Panc1 (cell line): Measurements from ENCODE around the gene RRAGC. TPM values are rescaled to one million over a fixed set of nuclear protein-coding genes. Genes with fewer than 3 reads are reported as not detected.
"Not testable (repeated sequence)": the region's sequence is repeated elsewhere in the genome, so short reads cannot be mapped to it uniquely, and the experiment has no call there.

Source experiments
- ATAC-seq: fragments of 200-7000 bp; cut with Tn5 transposase; 2 replicates; pipeline ENCODE4 v1.9.1; 2020; ENCODE audit warnings: mild to moderate bottlenecking, moderate library complexity
- BruUV-seq: library from RNA; stranded (reverse); fragments of 400-500 nt; replicated peaks from 2 replicates; lab custom pipeline; 2021; lab: Mats Ljungman, UMichigan
- CTCF ChIA-PET: fragments of 300-600 bp; sonication (Branson Sonifier 250); formaldehyde crosslinking; loops from one replicate; lab custom pipeline; 2022; ENCODE audit warnings: antibody characterized with exemption; lab: Charles Lee
- POLR2A ChIA-PET: fragments of 300-600 bp; sonication (Branson Sonifier 250); formaldehyde crosslinking; loops from one replicate; lab custom pipeline; 2022; ENCODE audit warnings: antibody characterized with exemption; lab: Charles Lee
- DNase-seq: peaks from one replicate; pipeline ENCODE4 v3.0.0-alpha.2; 2010; ENCODE audit warnings: low read depth, low spot score
- H3K27ac ChIP-seq: 2 replicates; pipeline ENCODE4 v1.5.1; 2011; ENCODE audit warnings: mild to moderate bottlenecking, low read length, inconsistent platforms
- H3K27me3 ChIP-seq: fragments of 200-500 bp; sonication (Bioruptor generic); 2 replicates; pipeline ENCODE4 v1.6.0; 2014; ENCODE audit warnings: low read length, inconsistent platforms; ENCODE audit not compliant: control insufficient read depth, insufficient read depth
- H3K36me3 ChIP-seq: fragments of 200-500 bp; sonication (Bioruptor generic); 2 replicates; pipeline ENCODE4 v1.5.1; 2014; ENCODE audit warnings: inconsistent platforms, mild to moderate bottlenecking, low read length, moderate library complexity; ENCODE audit not compliant: control insufficient read depth, insufficient read depth
- H3K4me1 ChIP-seq: 2 replicates; pipeline ENCODE4 v1.5.1; 2011; ENCODE audit warnings: inconsistent platforms, mild to moderate bottlenecking, low read length, moderate library complexity; ENCODE audit not compliant: control insufficient read depth, insufficient read depth
- H3K4me3 ChIP-seq, 2 experiments: 2 replicates each; pipeline ENCODE4 v1.5.1; 2011 to 2012; ENCODE audit warnings: low read depth in 2 of 2, low read length in 2 of 2, mild to moderate bottlenecking in 2 of 2, inconsistent platforms in 1 of 2, moderate library complexity in 1 of 2
- H3K9me3 ChIP-seq: fragments of 200-500 bp; sonication (Bioruptor generic); 2 replicates; pipeline ENCODE4 v1.5.1; 2014; ENCODE audit warnings: low read depth, mild to moderate bottlenecking, inconsistent platforms, low read length, moderate library complexity; ENCODE audit not compliant: control insufficient read depth, insufficient read depth
- POLR2AphosphoS5 ChIP-seq: IDR thresholded peaks from 2 replicates; pipeline ENCODE4 v1.6.1; 2012; ENCODE audit warnings: mild to moderate bottlenecking, low read depth, low read length, moderate library complexity
- SIN3A ChIP-seq: IDR thresholded peaks from 2 replicates; pipeline ENCODE4 v1.6.1; 2012; ENCODE audit warnings: low read depth, mild to moderate bottlenecking, low read length, moderate library complexity, borderline replicate concordance; ENCODE audit not compliant: insufficient read depth
- TCF7L2 ChIP-seq: IDR thresholded peaks from 2 replicates; pipeline ENCODE4 v1.6.1; 2011; ENCODE audit warnings: mild to moderate bottlenecking, low read depth, low read length, inconsistent platforms
- in situ Hi-C: cut with HindIII; loops from 2 replicates; pipeline ENCODE4 v1.10.0; 2016; ENCODE audit warnings: low sequenced_read_pairs, low pct_unique_long_range_greater_than_20kb
- intact Hi-C: fragments of 100-400 bp; cut with micrococcal nuclease; formaldehyde crosslinking; loops from one replicate; pipeline ENCODE4 v1.10.0; 2022; ENCODE audit not compliant: unreplicated experiment
- total RNA-seq: library from RNA; stranded (reverse); gene quantifications from one replicate; pipeline ENCODE4 v1.2.1, GENCODE V29; 2021; ENCODE audit not compliant: unreplicated experiment
- TF ChIP-seq, protein P1 (sequence below): fragments of 450-650 bp; IDR thresholded peaks from 2 replicates; pipeline ENCODE4 v1.5.1; 2017; ENCODE audit warnings: mild to moderate bottlenecking
- TF ChIP-seq, protein P2 (sequence below), 2 experiments: IDR thresholded peaks; 2 replicates each; pipeline ENCODE4 v1.6.1; 2011 to 2012; ENCODE audit warnings: low read depth in 2 of 2, control low read depth in 1 of 2, low read length in 1 of 2, mild to moderate bottlenecking in 1 of 2, moderate library complexity in 1 of 2; ENCODE audit not compliant: insufficient read depth in 1 of 2

The RRAGC gene
- total RNA-seq, 1 experiment from 2014 or later, result 44.3 TPM

DNA sequence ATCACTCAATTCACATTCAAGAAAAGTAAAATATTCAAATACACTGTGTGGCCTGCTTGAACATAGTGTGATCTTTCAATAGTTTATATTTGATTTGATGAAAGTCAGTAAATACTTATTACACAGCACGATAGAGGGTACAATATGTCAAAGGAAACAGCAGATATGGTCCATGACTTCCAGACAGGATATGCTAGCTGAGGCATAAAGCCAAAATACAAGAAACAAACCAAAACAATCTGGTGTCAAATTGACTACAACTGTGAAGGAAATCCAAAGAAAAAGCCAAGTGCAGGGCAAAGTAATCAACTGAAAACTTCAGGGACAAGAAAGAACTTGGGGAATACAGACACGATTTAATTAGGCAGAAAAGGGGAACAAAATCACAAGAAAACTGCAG, 19.3 kb downstream of the RRAGC start:
- TF ChIP-seq TCF7L2 (no peak), POLR2AphosphoS5 (no peak), SIN3A (no peak)
- TF ChIP-seq, protein P1, sequence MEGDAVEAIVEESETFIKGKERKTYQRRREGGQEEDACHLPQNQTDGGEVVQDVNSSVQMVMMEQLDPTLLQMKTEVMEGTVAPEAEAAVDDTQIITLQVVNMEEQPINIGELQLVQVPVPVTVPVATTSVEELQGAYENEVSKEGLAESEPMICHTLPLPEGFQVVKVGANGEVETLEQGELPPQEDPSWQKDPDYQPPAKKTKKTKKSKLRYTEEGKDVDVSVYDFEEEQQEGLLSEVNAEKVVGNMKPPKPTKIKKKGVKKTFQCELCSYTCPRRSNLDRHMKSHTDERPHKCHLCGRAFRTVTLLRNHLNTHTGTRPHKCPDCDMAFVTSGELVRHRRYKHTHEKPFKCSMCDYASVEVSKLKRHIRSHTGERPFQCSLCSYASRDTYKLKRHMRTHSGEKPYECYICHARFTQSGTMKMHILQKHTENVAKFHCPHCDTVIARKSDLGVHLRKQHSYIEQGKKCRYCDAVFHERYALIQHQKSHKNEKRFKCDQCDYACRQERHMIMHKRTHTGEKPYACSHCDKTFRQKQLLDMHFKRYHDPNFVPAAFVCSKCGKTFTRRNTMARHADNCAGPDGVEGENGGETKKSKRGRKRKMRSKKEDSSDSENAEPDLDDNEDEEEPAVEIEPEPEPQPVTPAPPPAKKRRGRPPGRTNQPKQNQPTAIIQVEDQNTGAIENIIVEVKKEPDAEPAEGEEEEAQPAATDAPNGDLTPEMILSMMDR, result no peak
- TF ChIP-seq, protein P2, sequence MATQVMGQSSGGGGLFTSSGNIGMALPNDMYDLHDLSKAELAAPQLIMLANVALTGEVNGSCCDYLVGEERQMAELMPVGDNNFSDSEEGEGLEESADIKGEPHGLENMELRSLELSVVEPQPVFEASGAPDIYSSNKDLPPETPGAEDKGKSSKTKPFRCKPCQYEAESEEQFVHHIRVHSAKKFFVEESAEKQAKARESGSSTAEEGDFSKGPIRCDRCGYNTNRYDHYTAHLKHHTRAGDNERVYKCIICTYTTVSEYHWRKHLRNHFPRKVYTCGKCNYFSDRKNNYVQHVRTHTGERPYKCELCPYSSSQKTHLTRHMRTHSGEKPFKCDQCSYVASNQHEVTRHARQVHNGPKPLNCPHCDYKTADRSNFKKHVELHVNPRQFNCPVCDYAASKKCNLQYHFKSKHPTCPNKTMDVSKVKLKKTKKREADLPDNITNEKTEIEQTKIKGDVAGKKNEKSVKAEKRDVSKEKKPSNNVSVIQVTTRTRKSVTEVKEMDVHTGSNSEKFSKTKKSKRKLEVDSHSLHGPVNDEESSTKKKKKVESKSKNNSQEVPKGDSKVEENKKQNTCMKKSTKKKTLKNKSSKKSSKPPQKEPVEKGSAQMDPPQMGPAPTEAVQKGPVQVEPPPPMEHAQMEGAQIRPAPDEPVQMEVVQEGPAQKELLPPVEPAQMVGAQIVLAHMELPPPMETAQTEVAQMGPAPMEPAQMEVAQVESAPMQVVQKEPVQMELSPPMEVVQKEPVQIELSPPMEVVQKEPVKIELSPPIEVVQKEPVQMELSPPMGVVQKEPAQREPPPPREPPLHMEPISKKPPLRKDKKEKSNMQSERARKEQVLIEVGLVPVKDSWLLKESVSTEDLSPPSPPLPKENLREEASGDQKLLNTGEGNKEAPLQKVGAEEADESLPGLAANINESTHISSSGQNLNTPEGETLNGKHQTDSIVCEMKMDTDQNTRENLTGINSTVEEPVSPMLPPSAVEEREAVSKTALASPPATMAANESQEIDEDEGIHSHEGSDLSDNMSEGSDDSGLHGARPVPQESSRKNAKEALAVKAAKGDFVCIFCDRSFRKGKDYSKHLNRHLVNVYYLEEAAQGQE (IDR thresholded peaks at IDR 0.05; ENCODE audit: insufficient read depth in 1 of 2, low read depth in 2 of 2, low read length in 1 of 2), result no peak
- intact Hi-C loops (no loop called here), in situ Hi-C loops (no loop called here)
- Histone ChIP-seq H3K4me3 (no peak overlapping the region), H3K27ac (no peak overlapping the region), H3K27me3 (no peaks in the 10 kb centered on the region), H3K4me1 (no peaks in the 10 kb centered on the region), H3K9me3 (no peaks in the 10 kb centered on the region), H3K36me3 (peaks cover 14% of the 10 kb centered on the region)
- no peak for ATAC-seq
- DNase-seq, result no peak
- CTCF ChIA-PET, result no interaction called here
- POLR2A ChIA-PET, result interaction anchor here (0.7 kb wide), 1 partner anchor 249 kb away, joined by 7 read pairs; no protein-coding TSS in a partner anchor
- BruUV-seq, result no TSS peak

DNA sequence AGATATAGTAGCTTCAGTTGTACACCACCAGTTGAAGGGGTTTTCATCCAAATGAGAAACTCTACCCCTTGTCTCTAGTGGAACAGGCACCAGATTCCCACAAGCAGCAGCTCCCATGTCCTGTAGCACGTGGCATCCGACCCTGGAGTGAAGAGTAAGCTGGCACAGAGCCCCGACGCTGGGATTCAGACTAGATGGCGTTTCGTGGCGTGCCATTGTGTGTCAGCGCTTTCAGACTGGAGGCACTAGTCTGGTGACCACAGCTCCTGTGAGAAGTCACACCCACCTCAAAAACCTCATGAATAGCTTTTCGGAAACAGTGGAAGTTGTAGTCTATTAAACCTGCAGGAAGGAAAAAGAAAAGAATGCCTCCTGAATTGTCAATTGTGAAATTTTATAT, 20.2 kb downstream of the RRAGC start:
- Histone ChIP-seq H3K4me3 (no peak overlapping the region), H3K27me3 (no peaks in the 10 kb centered on the region), H3K36me3 (peaks cover 14% of the 10 kb centered on the region), H3K4me1 (no peaks in the 10 kb centered on the region), H3K9me3 (no peaks in the 10 kb centered on the region), H3K27ac (no peak overlapping the region)
- no TSS peak for BruUV-seq
- TF ChIP-seq, protein P2 (IDR thresholded peaks at IDR 0.05; ENCODE audit: insufficient read depth in 1 of 2, low read depth in 2 of 2, low read length in 1 of 2), result no peak
- TF ChIP-seq SIN3A (no peak), TCF7L2 (no peak)
- DNase-seq (no peak), ATAC-seq (no peak)
- ChIA-PET CTCF (interaction anchor here (0.9 kb wide), 1 partner anchor 216 kb away, joined by 8 read pairs; no protein-coding TSS in a partner anchor), POLR2A (interaction anchor here (0.6 to 0.7 kb wide), 2 partner anchors 10 to 1310 kb away, joined by 12 to 13 read pairs; no protein-coding TSS in a partner anchor)
- intact Hi-C loops, result loop anchor here (5.0 kb wide), 1 partner anchor 812 kb away; no protein-coding TSS in a partner anchor
- in situ Hi-C loops, result no loop called here

DNA sequence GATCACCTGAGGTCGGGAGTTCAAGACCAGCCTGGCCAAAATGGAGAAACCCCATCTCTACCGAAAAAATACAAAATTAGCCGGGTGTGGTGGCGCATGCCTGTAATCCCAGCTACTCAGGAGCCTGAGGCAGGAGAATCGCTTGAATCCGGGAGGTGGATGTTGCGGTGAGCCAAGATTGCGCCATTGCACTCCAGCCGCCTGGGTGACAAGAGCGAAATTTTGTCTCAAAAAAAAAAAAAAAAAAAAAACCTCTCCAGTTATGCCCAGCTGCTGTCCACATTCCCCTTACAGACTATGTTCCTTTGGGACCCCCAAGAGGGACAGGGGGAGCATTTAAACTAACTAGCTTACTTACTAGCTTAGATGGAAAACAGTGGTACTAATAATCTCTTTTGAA, 23.3 kb downstream of the RRAGC start:
- H3K27me3 ChIP-seq, in situ Hi-C loops, POLR2A ChIA-PET, H3K27ac ChIP-seq, H3K9me3 ChIP-seq, ATAC-seq, H3K4me1 ChIP-seq, BruUV-seq, DNase-seq, H3K4me3 ChIP-seq: not testable (repeated sequence)
- intact Hi-C loops, result loop anchor here (5.0 kb wide), 1 partner anchor 809 kb away; no protein-coding TSS in a partner anchor
- H3K36me3 ChIP-seq, result peaks cover 14% of the 10 kb centered on the region
- CTCF ChIA-PET, result interaction anchor here (0.6 to 0.7 kb wide), 2 partner anchors 816 to 847 kb away, joined by 6 read pairs; no protein-coding TSS in a partner anchor
